Lower lobe of right lung (tissue), 2 donors: ENCODE data around the gene HARBI1. TPM values are rescaled to one million over a fixed set of nuclear protein-coding genes. Genes with fewer than 3 reads are reported as not detected.

Source experiments
- ATAC-seq, 2 donors: fragments of 200-7000 bp; cut with Tn5 transposase; one replicate each; pipeline ENCODE4 v1.9.1; 2020 to 2022; ENCODE audit warnings: mild to moderate bottlenecking in 2 of 2, moderate library complexity in 2 of 2
- DNase-seq: peaks from one replicate; pipeline ENCODE4 v3.0.0-alpha.2; 2020
- H3K27ac ChIP-seq: fragments of 200-600 bp; one replicate; pipeline ENCODE4 v1.8.0; 2022
- H3K27me3 ChIP-seq: fragments of 200-600 bp; one replicate; pipeline ENCODE4 v1.8.0; 2022; ENCODE audit warnings: low read depth
- H3K36me3 ChIP-seq: fragments of 200-600 bp; one replicate; pipeline ENCODE4 v1.8.0; 2022; ENCODE audit warnings: mild to moderate bottlenecking
- H3K4me1 ChIP-seq: fragments of 200-600 bp; one replicate; pipeline ENCODE4 v1.8.0; 2022
- H3K4me3 ChIP-seq: fragments of 200-600 bp; one replicate; pipeline ENCODE4 v1.8.0; 2022; ENCODE audit warnings: mild to moderate bottlenecking
- H3K9me3 ChIP-seq: fragments of 200-600 bp; one replicate; pipeline ENCODE4 v1.8.0; 2022
- CTCF ChIP-seq: fragments of 200-600 bp; IDR thresholded peaks from one replicate; pipeline ENCODE4 v1.8.0; 2022; ENCODE audit warnings: antibody characterized with exemption, mild to moderate bottlenecking
- intact Hi-C: fragments of 100-400 bp; cut with DNase I; formaldehyde crosslinking; loops from one replicate; pipeline ENCODE4 v1.11.0; 2022
- total RNA-seq: library from RNA; stranded (reverse); fragmentation: NEBNext Ultra II Directional; extraction: Animal tissue kit (Norgen Biotek cat#: 25700); gene quantifications from one replicate; pipeline ENCODE4 v1.2.1, GENCODE V29; 2021
- donor health status: DM: no; HTN: yes; CAD: no; lungs with severe emphysema.

HARBI1 gene
- total RNA-seq, 1 donor from 2014 or later, result 6.3 TPM

GRCh38 chr11:46662366-46662765 lies 45.3 kb upstream of the HARBI1 start:
- Histone ChIP-seq H3K4me3 (no peak overlapping the region), H3K27me3 (no peaks in the 10 kb centered on the region), H3K9me3 (no peaks in the 10 kb centered on the region), H3K36me3 (peaks cover 99% of the 10 kb centered on the region), H3K27ac (no peak overlapping the region), H3K4me1 (no peaks in the 10 kb centered on the region)
- TF ChIP-seq CTCF, result no peak
- ATAC-seq, result no peak
- intact Hi-C loops, result no loop called here
- DNase-seq, result no peak

GRCh38 chr11:46661836-46662235 lies 44.8 kb upstream of the HARBI1 start:
- intact Hi-C loops, result no loop called here
- H3K4me1 ChIP-seq, result no peaks in the 10 kb centered on the region
- no peak overlapping the region for H3K4me3 ChIP-seq
- DNase-seq (no peak), ATAC-seq (no peak)
- TF ChIP-seq CTCF, result no peak
- peaks cover 99% of the 10 kb centered on the region for H3K36me3 ChIP-seq
- H3K27me3 ChIP-seq, result no peaks in the 10 kb centered on the region
- H3K27ac ChIP-seq, result no peak overlapping the region
- H3K9me3 ChIP-seq, result no peaks in the 10 kb centered on the region

GRCh38 chr11:46659908-46660307 lies 42.9 kb upstream of the HARBI1 start:
- no peak for TF ChIP-seq CTCF
- intact Hi-C loops, result no loop called here
- H3K36me3 ChIP-seq, result peaks cover 99% of the 10 kb centered on the region
- ATAC-seq (no peak), DNase-seq (no peak)
- no peaks in the 10 kb centered on the region for H3K9me3 ChIP-seq
- no peak overlapping the region for H3K27ac ChIP-seq
- H3K4me3 ChIP-seq, result no peak overlapping the region
- no peaks in the 10 kb centered on the region for H3K27me3 ChIP-seq
- no peaks in the 10 kb centered on the region for H3K4me1 ChIP-seq

GRCh38 chr11:46658259-46658658 lies 41.2 kb upstream of the HARBI1 start:
- H3K27ac ChIP-seq, result no peak overlapping the region
- no peak overlapping the region for H3K4me3 ChIP-seq
- intact Hi-C loops, result no loop called here
- no peak for DNase-seq
- no peaks in the 10 kb centered on the region for H3K27me3 ChIP-seq
- no peaks in the 10 kb centered on the region for H3K9me3 ChIP-seq
- H3K36me3 ChIP-seq, result peaks cover 99% of the 10 kb centered on the region
- no peak for TF ChIP-seq CTCF
- H3K4me1 ChIP-seq, result no peaks in the 10 kb centered on the region
- no peak for ATAC-seq

- Histone ChIP-seq H3K27me3 (no peaks in the 10 kb centered on the region), H3K36me3 (peaks cover 99% of the 10 kb centered on the region), H3K9me3 (no peaks in the 10 kb centered on the region), H3K4me1 (no peaks in the 10 kb centered on the region), H3K27ac (no peak overlapping the region), H3K4me3 (no peak overlapping the region)
- no peak for TF ChIP-seq CTCF
- intact Hi-C loops, result no loop called here
- ATAC-seq (no peak), DNase-seq (no peak)
Measured at GRCh38 chr11:46657186-46657585, 40.2 kb upstream of the HARBI1 start.

GRCh38 chr11:46655631-46656030 lies 38.6 kb upstream of the HARBI1 start:
- no peak for DNase-seq
- Histone ChIP-seq H3K36me3 (peaks cover 100% of the 10 kb centered on the region), H3K4me3 (no peak overlapping the region), H3K27ac (no peak overlapping the region), H3K4me1 (no peaks in the 10 kb centered on the region), H3K9me3 (no peaks in the 10 kb centered on the region), H3K27me3 (no peaks in the 10 kb centered on the region)
- intact Hi-C loops, result no loop called here
- no peak for TF ChIP-seq CTCF
- no peak for ATAC-seq
